ENCODE data around the gene SAP25. TPM values are rescaled to one million over a fixed set of nuclear protein-coding genes. Genes with fewer than 3 reads are reported as not detected.
A peak's percentile ranks its signal among the peaks of the same experiment; 100 is the strongest.

SAP25 gene
- total and polyA plus RNA-seq, 2 experiments from 2014 or later: 1.8 TPM; not detected in 1

GRCh38 chr7:100603726-100604027, 30.0 kb upstream of the SAP25 start:
- peak overlapping the region; percentile 93 for H3K27ac ChIP-seq
- H3K27me3 ChIP-seq: no peaks in the 10 kb centered on the region
- no peak for DNase-seq (ENCODE audit: low spot score)
- H3K4me3 ChIP-seq: peak overlapping the region; percentile 45
- H3K9me3 ChIP-seq (ENCODE audit: low read depth): no peaks in the 10 kb centered on the region
- H3K9me2 ChIP-seq (replicated peaks; ENCODE audit: insufficient read depth): no peaks in the 10 kb centered on the region
- no peaks in the 10 kb centered on the region for H3K36me3 ChIP-seq (replicated peaks; ENCODE audit: insufficient read depth, low read depth)
- peaks cover 3% of the 10 kb centered on the region for H3K79me2 ChIP-seq
- H3K4me1 ChIP-seq (ENCODE audit: insufficient read depth): peaks cover 15% of the 10 kb centered on the region
- no peaks in the 10 kb centered on the region for H4K20me1 ChIP-seq (ENCODE audit: insufficient read depth, poor library complexity, severe bottlenecking)
- TF ChIP-seq, protein P1, sequence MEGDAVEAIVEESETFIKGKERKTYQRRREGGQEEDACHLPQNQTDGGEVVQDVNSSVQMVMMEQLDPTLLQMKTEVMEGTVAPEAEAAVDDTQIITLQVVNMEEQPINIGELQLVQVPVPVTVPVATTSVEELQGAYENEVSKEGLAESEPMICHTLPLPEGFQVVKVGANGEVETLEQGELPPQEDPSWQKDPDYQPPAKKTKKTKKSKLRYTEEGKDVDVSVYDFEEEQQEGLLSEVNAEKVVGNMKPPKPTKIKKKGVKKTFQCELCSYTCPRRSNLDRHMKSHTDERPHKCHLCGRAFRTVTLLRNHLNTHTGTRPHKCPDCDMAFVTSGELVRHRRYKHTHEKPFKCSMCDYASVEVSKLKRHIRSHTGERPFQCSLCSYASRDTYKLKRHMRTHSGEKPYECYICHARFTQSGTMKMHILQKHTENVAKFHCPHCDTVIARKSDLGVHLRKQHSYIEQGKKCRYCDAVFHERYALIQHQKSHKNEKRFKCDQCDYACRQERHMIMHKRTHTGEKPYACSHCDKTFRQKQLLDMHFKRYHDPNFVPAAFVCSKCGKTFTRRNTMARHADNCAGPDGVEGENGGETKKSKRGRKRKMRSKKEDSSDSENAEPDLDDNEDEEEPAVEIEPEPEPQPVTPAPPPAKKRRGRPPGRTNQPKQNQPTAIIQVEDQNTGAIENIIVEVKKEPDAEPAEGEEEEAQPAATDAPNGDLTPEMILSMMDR (IDR thresholded peaks at IDR 0.05; ENCODE audit: poor library complexity): no peak
- TF ChIP-seq EZH2phosphoT487 (IDR thresholded peaks at IDR 0.05; ENCODE audit: low read depth, severe bottlenecking, unreplicated experiment) (no peak), EZH2 (IDR thresholded peaks at IDR 0.05; ENCODE audit: borderline replicate concordance) (no peak)
- peak overlapping the region; percentile 100 for H3K4me2 ChIP-seq
- WGBS (ENCODE audit: low lambda C conversion rate, missing lambda C conversion rate): 11% methylated on average over 10 of the region's 10 CpGs
- peak overlapping the region; percentile 88 for H2AFZ ChIP-seq

GRCh38 chr7:100602889-100603725, 29.4 kb upstream of the SAP25 start:
- Histone ChIP-seq H3K79me2 (peaks cover 3% of the 10 kb centered on the region), H3K4me1 (ENCODE audit: insufficient read depth) (peaks cover 15% of the 10 kb centered on the region), H3K4me3 (peak overlapping the region; percentile 45), H4K20me1 (ENCODE audit: insufficient read depth, poor library complexity, severe bottlenecking) (no peaks in the 10 kb centered on the region), H3K9me3 (ENCODE audit: low read depth) (no peaks in the 10 kb centered on the region), H3K4me2 (peak overlapping the region; percentile 100), H3K36me3 (replicated peaks; ENCODE audit: insufficient read depth, low read depth) (no peaks in the 10 kb centered on the region), H3K27ac (peak overlapping the region; percentile 93), H3K9me2 (replicated peaks; ENCODE audit: insufficient read depth) (no peaks in the 10 kb centered on the region), H2AFZ (peak overlapping the region; percentile 88), H3K27me3 (no peaks in the 10 kb centered on the region)
- peak; percentile 86 for DNase-seq (ENCODE audit: low spot score)
- TF ChIP-seq EZH2 (IDR thresholded peaks at IDR 0.05; ENCODE audit: borderline replicate concordance): no peak
- TF ChIP-seq EZH2phosphoT487 (IDR thresholded peaks at IDR 0.05; ENCODE audit: low read depth, severe bottlenecking, unreplicated experiment): no peak
- TF ChIP-seq, protein P1 (IDR thresholded peaks at IDR 0.05; ENCODE audit: poor library complexity): no peak
- WGBS (ENCODE audit: low lambda C conversion rate, missing lambda C conversion rate): 30% methylated on average over 16 of the region's 21 CpGs

- Histone ChIP-seq H3K27me3 (no peaks in the 10 kb centered on the region), H4K20me1 (ENCODE audit: insufficient read depth, poor library complexity, severe bottlenecking) (no peaks in the 10 kb centered on the region), H3K36me3 (replicated peaks; ENCODE audit: insufficient read depth, low read depth) (no peaks in the 10 kb centered on the region), H3K4me1 (ENCODE audit: insufficient read depth) (peaks cover 13% of the 10 kb centered on the region), H3K27ac (no peak overlapping the region), H3K4me3 (no peak overlapping the region), H3K9me2 (replicated peaks; ENCODE audit: insufficient read depth) (no peaks in the 10 kb centered on the region), H3K9me3 (ENCODE audit: low read depth) (no peaks in the 10 kb centered on the region), H3K79me2 (peaks cover 3% of the 10 kb centered on the region), H2AFZ (no peak overlapping the region), H3K4me2 (no peak overlapping the region)
- no peak for DNase-seq (ENCODE audit: low spot score)
- no peak for TF ChIP-seq EZH2 (IDR thresholded peaks at IDR 0.05; ENCODE audit: borderline replicate concordance)
- TF ChIP-seq EZH2phosphoT487 (IDR thresholded peaks at IDR 0.05; ENCODE audit: low read depth, severe bottlenecking, unreplicated experiment): no peak
- TF ChIP-seq, protein P1 (IDR thresholded peaks at IDR 0.05; ENCODE audit: poor library complexity): no peak
- WGBS (ENCODE audit: low lambda C conversion rate, missing lambda C conversion rate): 87% methylated on average over 9 of the region's 9 CpGs
Observed at GRCh38 chr7:100600730-100601038, 27.0 kb upstream of the SAP25 start.
